GM12873 (cell line): Measurements from ENCODE around the gene DUOXA2.
A peak's percentile ranks its signal among the peaks of the same experiment; 100 is the strongest.

Experiments
- CTCF ChIP-seq: IDR thresholded peaks from 2 replicates; pipeline ENCODE4 v1.5.1; 2012; ENCODE audit warnings: low read depth, mild to moderate bottlenecking, moderate library complexity, low read length, control low read depth; ENCODE audit not compliant: insufficient read depth; ENCODE audit errors: missing control alignments

Gene DUOXA2

GRCh38 chr15:45130291-45131000, 16.3 kb downstream of the DUOXA2 start:
- TF ChIP-seq CTCF = no peak

GRCh38 chr15:45131510-45131909, 17.4 kb downstream of the DUOXA2 start:
- TF ChIP-seq CTCF = no peak

- TF ChIP-seq CTCF = no peak
These were observed 18.9 kb downstream of the DUOXA2 start for GRCh38 chr15:45132844-45133560.

GRCh38 chr15:45133561-45133920, 19.4 kb downstream of the DUOXA2 start:
- no peak for TF ChIP-seq CTCF

- no peak for TF ChIP-seq CTCF
These were observed 19.9 kb downstream of the DUOXA2 start for GRCh38 chr15:45134046-45134445.

GRCh38 chr15:45134682-45135604, 20.8 kb downstream of the DUOXA2 start:
- TF ChIP-seq CTCF = no peak

GRCh38 chr15:45136378-45136764, 22.2 kb downstream of the DUOXA2 start:
- peak; percentile 26 for TF ChIP-seq CTCF
